HG03378 (cell line): ENCODE measurements around the gene LACC1.
A peak's percentile ranks its signal among the peaks of the same experiment; 100 is the strongest.

Experiments
- ATAC-seq: cut with Tn5 transposase; IDR thresholded peaks from one replicate; pipeline ENCODE4 v1.9.1; 2021; ENCODE audit warnings: mild to moderate bottlenecking, moderate library complexity; ENCODE audit not compliant: unreplicated experiment

The LACC1 gene

GRCh38 chr13:43883631-43884030 lies 3.9 kb downstream of the LACC1 start:
- no peak for ATAC-seq

GRCh38 chr13:43884222-43884621 lies 4.5 kb downstream of the LACC1 start:
- ATAC-seq, result no peak

- no peak for ATAC-seq
Measured at GRCh38 chr13:43894438-43894837, 14.7 kb downstream of the LACC1 start.

GRCh38 chr13:43895940-43896339 lies 16.2 kb downstream of the LACC1 start:
- ATAC-seq, result no peak

GRCh38 chr13:43905435-43906031 lies 25.8 kb downstream of the LACC1 start:
- ATAC-seq, result no peak

- no peak for ATAC-seq
Measured at GRCh38 chr13:43908156-43909126, 28.7 kb downstream of the LACC1 start.

GRCh38 chr13:43910856-43911255 lies 31.2 kb downstream of the LACC1 start:
- ATAC-seq, result no peak

- no peak for ATAC-seq
Measured at GRCh38 chr13:43911278-43911677, 31.6 kb downstream of the LACC1 start.

- no peak for ATAC-seq
Measured at GRCh38 chr13:43911871-43912270, 32.2 kb downstream of the LACC1 start.

- ATAC-seq, result no peak
Measured at GRCh38 chr13:43915451-43915850, 35.7 kb downstream of the LACC1 start.

- no peak for ATAC-seq
Measured at GRCh38 chr13:43916828-43917227, 37.1 kb downstream of the LACC1 start.

GRCh38 chr13:43918636-43919035 lies 38.9 kb downstream of the LACC1 start:
- ATAC-seq, result no peak

GRCh38 chr13:43920965-43921674 lies 41.4 kb downstream of the LACC1 start:
- no peak for ATAC-seq

- ATAC-seq, result peak; percentile 92
Measured at GRCh38 chr13:43924549-43925245, 45.0 kb downstream of the LACC1 start.

GRCh38 chr13:43929947-43930346 lies 50.2 kb downstream of the LACC1 start:
- no peak for ATAC-seq

- ATAC-seq, result peak; percentile 100
Measured at GRCh38 chr13:43933378-43933777, 53.7 kb downstream of the LACC1 start.

GRCh38 chr13:43934273-43934672 lies 54.6 kb downstream of the LACC1 start:
- ATAC-seq, result no peak

- ATAC-seq, result no peak
Measured at GRCh38 chr13:43935878-43936277, 56.2 kb downstream of the LACC1 start.

- no peak for ATAC-seq
Measured at GRCh38 chr13:43936647-43937046, 56.9 kb downstream of the LACC1 start.

- no peak for ATAC-seq
Measured at GRCh38 chr13:43937839-43938238, 58.1 kb downstream of the LACC1 start.

- no peak for ATAC-seq
Measured at GRCh38 chr13:43938449-43938848, 58.7 kb downstream of the LACC1 start.
